Prostate gland (tissue), 2 donors: ENCODE results near the gene CACNA1D.

Experiments
- CTCF ChIP-seq, 4 experiments: fragments of 200-600 bp in 2 of 4; fragments of 450-650 bp in 2 of 4; sonication (generic) in 2 of 4; IDR thresholded peaks; 1 replicate in 3 of 4; 2 replicates in 1 of 4; pipeline ENCODE4 v1.5.1; 2016 to 2019; ENCODE audit warnings: antibody characterized with exemption in 4 of 4, mild to moderate bottlenecking in 2 of 4, moderate library complexity in 2 of 4
- POLR2AphosphoS5 ChIP-seq: sonication (generic); formaldehyde crosslinking; IDR thresholded peaks from one replicate; pipeline ENCODE4 v1.6.1; 2017; ENCODE audit warnings: antibody characterized with exemption

- TF ChIP-seq CTCF (IDR thresholded peaks at IDR 0.05): no peak
- no peak for TF ChIP-seq POLR2AphosphoS5
Measured at GRCh38 chr3:53503195-53503594, 8.8 kb downstream of the CACNA1D start.
